Activated T-cell treated with anti-CD3 and anti-CD28 coated beads, Interleukin-2, amount 50 U/mL, for 48 hours (primary cell): ENCODE results near the gene CDC42BPG.

Experiments used
- DNase-seq, 2 experiments: peaks; one replicate each; pipeline ENCODE4 v3.0.0-alpha.2; 2020

CDC42BPG gene

DNA sequence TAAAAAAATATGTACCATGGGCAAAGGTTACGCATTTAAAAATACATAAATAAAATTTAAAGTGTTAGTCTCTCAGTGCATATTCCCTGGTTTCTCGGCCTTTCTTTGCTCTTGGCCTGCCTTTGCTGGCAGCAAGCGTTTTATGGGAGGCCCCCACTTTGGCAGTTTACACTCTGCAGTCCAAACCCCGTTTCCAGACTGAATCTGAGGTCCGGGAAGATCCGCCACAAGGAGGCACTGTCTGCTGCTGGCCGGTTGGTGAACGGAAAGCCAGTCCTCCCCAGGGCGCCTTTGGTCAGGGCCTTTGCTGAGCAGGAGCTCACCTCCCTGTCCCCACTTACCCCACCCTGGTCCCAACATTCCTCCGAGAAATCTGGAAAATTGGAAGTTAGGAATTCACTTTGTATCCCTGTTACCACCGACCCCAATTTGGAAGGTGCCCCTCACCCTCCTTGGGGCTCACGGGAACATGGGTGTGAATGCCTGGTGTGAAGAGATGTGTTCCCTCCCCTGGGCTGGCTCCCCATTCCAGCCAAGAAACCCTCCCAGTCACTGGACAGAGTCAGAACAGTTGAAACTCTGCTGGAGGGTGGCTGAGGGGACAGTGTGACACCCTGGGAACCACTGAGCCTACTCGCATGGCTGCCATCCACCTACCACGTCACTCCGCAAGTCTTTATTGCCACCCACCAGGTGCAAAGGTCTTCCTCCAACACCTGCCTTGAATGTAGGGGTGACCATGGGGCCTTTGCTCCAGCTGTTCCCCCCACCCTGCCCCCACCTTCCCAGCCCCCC lies 56.7 kb downstream of the CDC42BPG start:
- peak; percentile 74 to 76 for DNase-seq

DNA sequence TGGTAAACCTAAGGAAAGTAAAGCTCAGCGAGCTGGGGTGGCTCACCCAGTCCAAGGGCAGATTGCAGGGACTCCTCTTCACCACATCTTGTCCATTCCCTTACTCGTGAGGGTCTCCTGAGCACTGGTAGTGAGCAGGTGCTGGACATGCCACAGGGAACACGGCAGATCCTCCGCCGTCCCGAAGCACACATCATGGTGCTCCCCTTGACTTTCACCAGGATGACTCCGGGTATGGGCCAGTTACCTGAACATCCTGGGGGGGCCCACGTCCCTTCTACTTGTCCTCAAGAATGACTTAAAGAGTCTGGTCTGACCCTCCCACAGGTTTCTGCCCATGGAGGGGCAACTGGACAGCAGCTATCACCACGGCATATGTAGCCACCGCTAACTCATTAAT lies 58.1 kb downstream of the CDC42BPG start:
- DNase-seq = no peak

GRCh38 chr11:64784813-64785581 lies 59.5 kb downstream of the CDC42BPG start:
- no peak for DNase-seq

GRCh38 chr11:64778473-64779298 lies 65.8 kb downstream of the CDC42BPG start, which contains the start of gene SF1:
TSS of gene SF1 (minus strand) at chr11:64778542. CDS start at chr11:64778392, 150 bp downstream.
- DNase-seq = peak; percentile 99

GRCh38 chr11:64778223-64778472 lies 66.3 kb downstream of the CDC42BPG start:
- no peak for DNase-seq

DNA sequence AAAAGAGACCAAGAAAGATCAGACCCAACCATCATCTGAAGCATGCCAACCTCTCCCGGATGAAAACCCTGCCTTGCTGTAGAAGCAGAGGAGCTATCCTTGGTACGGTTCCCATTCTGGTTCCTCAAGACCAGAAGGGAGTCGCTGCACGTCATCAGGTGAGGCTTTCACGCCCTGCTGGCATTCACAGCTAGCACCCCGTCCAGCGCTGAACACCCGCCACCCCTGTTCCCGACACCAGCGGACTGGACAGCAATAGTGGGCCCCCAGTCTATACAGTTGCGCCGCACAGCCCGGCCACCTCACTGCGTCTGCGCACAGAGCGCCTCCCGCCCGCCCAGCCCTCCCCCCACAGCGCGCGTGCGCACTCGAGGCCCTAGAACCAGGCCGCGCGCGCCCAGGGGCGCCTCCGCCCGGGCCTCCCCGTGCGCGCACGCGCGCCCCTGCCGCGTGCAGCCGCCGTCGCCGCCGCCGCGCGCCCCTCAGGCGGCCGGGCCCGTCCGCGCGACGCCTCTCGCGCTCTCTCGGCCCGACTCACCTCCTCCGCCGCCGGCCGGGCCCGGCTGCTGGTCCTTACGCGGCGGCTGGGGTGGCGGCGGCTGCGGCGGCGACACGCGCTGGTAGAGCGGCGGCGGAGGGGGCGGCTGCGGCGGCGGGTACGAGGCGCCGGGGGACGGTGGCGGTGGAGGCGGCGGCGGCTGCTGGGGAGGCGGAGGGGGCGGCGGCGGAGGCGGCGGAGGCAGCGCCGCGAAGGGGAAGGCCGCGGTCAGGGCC lies 66.8 kb downstream of the CDC42BPG start:
- peak; percentile 83 to 86 for DNase-seq

DNA sequence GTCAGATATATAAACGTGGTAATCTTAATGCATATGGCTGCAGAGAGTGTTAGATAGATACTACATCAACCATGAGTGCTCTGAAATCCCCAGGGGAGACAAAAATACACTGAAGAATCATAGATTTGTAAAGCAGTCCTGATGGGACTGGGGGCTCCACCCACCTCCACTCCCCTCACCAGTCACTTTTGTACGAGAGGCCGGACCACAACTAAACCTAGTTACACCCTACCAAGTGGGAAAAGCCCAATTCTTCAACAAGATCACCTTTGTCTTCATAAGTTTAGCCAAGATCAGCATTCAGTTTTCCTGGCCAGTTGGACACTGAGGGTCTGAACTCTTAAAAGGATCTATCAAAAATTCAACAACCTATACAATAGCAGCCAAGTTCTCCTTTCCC lies 67.6 kb downstream of the CDC42BPG start:
- DNase-seq = no peak

DNA sequence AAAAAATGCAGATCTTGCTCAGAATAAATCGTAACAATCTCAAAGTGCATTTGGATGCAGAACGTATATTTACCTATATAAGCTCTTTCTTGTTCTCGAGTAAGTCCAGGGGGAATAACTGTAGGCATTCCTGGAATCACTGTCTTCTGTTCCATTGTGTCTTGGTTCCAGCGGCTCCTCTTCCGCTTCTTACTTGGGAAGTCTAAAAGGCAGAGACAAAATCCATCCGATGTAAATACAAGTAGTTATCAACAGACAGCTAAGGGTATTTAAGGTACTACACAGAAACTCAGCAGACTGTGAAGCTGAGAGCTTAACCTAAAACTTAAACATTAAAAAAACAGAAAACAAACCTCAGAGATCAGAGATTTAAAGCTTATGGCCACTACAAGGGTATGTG lies 68.0 kb downstream of the CDC42BPG start:
- no peak for DNase-seq

DNA sequence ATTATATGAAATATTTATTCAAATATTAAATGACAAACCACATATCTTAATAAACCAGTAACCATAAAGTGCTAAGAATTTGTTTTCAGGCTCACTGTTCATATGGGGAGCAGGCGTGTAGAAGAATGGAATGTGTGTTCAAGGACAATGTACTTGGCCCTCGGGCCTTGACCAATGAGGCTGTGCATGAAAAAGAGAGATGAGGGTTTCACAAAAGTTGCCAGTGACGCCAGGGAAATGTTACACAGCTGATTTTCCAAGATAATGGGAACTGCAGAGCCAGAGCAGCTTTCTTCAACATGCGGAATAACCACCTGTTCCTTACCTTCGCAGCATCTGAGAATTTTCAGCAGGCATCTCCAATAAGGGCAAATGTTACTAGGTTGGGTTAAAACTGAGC lies 70.3 kb downstream of the CDC42BPG start:
- no peak for DNase-seq
